Subcutaneous adipose tissue (tissue), 4 donors: ENCODE data around the gene IFNAR1. TPM values are rescaled to one million over a fixed set of nuclear protein-coding genes. Genes with fewer than 3 reads are reported as not detected.

ENCODE experiments used
- total RNA-seq, 4 donors: library from RNA; depleted of rRNA; stranded (reverse); fragments of >200 nt; gene quantifications; one replicate each; pipeline ENCODE4 v1.1.0, GENCODE V29; 2016
- TF ChIP-seq, protein P1 (sequence below): fragments of 450-650 bp; IDR thresholded peaks from one replicate; pipeline ENCODE4 v1.5.1; 2016; ENCODE audit warnings: low read depth, mild to moderate bottlenecking, control low read depth, antibody characterized with exemption, moderate library complexity

Gene IFNAR1
- total RNA-seq, 4 donors from 2014 or later: 32.4 to 75.7 (median 45.4) TPM

- TF ChIP-seq, protein P1, sequence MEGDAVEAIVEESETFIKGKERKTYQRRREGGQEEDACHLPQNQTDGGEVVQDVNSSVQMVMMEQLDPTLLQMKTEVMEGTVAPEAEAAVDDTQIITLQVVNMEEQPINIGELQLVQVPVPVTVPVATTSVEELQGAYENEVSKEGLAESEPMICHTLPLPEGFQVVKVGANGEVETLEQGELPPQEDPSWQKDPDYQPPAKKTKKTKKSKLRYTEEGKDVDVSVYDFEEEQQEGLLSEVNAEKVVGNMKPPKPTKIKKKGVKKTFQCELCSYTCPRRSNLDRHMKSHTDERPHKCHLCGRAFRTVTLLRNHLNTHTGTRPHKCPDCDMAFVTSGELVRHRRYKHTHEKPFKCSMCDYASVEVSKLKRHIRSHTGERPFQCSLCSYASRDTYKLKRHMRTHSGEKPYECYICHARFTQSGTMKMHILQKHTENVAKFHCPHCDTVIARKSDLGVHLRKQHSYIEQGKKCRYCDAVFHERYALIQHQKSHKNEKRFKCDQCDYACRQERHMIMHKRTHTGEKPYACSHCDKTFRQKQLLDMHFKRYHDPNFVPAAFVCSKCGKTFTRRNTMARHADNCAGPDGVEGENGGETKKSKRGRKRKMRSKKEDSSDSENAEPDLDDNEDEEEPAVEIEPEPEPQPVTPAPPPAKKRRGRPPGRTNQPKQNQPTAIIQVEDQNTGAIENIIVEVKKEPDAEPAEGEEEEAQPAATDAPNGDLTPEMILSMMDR: no peak
These were observed 71.7 kb downstream of the IFNAR1 start for GRCh38 chr21:33396436-33396835.

GRCh38 chr21:33396951-33397350, 72.2 kb downstream of the IFNAR1 start:
- TF ChIP-seq, protein P1: no peak

DNA sequence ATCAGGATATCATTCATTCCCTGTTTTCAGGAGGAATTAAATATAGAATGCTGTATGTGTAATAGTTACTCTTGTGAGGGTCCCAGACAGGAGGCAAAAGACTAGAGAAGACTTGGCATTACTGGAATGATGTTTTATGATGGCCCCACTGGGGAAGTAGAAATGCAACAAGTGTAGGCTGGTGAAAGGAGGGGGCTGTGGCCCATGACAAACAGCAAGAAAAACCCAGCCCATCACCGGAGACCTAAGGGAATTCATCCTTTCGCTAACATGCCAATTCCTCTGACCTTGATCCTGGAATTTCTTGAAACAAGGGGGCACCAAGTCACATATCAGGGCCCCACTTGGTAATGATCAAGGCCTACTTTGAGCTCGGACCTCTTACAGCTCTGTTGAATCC, 72.9 kb downstream of the IFNAR1 start:
- TF ChIP-seq, protein P1: no peak

- TF ChIP-seq, protein P1: no peak
These were observed 73.6 kb downstream of the IFNAR1 start for GRCh38 chr21:33398361-33398760.

DNA sequence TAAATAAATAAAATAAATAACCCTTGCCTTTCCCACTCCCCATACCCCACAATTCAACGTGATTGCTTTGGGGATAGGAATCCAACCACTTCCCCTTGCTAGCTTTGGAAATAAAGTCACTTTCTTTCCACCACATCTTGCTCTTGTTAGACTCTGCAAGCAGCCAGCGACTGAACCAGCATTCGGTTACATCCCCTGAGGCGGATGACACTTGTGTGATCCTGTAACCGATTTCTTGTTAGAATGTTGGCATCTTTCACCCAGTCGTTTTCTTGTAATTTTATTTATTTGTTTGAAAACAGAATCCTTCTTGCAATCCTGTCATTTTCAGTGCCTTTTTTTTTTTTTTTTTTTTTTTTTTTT, 76.8 kb downstream of the IFNAR1 start:
- TF ChIP-seq, protein P1: no peak

DNA sequence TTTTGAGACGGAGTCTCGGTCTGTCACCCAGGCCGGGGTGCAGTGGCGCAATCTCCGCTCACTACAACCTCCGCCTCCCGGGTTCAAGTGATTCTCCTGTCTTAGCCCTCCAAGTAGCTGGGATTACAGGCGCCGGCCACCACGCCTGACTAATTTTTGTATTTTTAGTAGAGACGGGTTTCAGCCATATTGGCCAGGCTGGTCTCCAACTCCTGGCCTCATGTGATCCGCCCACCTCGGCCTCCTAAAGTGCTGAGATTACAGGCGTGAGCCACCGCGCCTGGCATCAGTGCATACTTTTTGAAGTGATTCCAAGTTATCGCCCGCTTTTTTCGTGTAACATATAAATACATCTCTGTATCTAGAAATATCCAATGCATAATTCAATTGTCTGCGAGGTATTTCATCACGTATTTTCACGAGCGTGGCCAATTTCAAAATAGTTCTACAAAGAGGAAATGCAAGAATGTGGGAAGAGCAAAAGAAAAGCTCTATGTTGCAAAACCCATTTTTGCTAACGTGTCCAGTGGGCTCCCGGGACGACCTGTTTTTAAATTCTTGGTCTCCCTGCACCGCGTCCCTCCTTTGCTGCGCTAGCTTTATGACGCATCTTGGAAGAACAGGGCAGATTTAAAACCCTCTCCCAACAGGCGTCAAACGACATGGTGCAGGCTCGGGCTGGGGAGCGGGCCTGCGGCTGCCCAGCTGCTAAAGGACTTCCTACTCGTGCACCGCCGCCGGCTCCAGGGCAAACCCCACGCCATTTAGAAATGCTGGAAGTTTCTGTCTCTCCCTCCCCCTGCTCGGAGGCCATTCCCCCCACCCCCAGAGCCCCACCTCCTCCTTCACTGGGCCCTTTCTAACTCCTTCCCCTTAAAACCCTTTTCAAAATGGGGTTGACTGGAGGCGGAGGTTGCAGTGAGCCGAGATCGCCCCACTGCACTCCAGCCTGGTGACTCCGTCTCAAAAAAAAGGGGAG, 77.5 kb downstream of the IFNAR1 start:
- TF ChIP-seq, protein P1: no peak

DNA sequence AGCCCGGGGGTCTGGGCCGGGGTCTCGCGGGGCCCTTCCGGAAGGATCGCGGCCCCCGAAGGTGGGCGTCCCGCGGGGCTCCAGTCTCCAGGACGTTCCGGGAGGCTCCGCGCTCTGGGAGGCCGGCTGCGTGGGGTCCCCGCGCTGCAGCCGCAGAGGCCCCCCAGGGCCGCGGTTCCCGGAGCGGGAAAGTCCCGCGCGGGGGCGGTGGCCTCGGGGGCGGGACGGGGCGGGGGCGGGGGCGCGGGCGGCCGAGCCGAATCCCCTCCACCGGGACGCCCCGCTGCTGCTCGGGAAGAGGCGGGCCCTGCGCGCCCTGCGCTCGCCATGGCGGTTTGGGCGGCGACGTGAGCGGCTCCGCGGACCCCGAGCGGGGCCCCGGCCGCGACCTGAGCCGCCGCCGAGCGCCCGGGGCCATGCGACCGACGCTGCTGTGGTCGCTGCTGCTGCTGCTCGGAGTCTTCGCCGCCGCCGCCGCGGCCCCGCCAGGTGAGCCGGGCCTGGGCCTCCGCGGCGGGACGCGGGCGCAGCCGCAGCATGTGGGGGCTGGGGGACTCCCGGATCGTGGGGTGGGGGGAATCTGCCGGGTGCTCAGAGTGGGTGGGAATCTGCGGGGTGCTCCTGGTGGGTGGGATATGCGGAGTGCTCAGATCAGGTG, 78.5 kb downstream of the IFNAR1 start, which contains the start of gene IFNGR2:
Gene IFNGR2 (plus strand): TSS at position 286 of the 658 bp plus-strand sequence. CDS start 131 bp downstream, at position 417.
- TF ChIP-seq, protein P1: no peak
